HEK293 (cell line): ENCODE data around the gene TAGAP.

Experiments
- CTCF ChIA-PET: fragments of 350-600 bp; formaldehyde crosslinking; extraction: SDS; loops from one replicate; lab custom pipeline; 2021; ENCODE audit warnings: antibody characterized with exemption; lab: Yijun Ruan, JAX
- POLR2A ChIA-PET: fragments of 300-600 bp; formaldehyde crosslinking; extraction: SDS; loops from one replicate; lab custom pipeline; 2020; ENCODE audit warnings: antibody characterized with exemption, inconsistent platforms; lab: Yijun Ruan, JAX
- H3K27ac ChIP-seq: fragments of 200-500 bp; sonication (Bioruptor generic); 2 replicates; pipeline ENCODE4 v1.5.1; 2014; ENCODE audit warnings: low read depth, low read length, control low read depth, inconsistent platforms; ENCODE audit errors: extremely low read depth
- H3K36me3 ChIP-seq, 2 experiments: fragments of 200-500 bp in 1 of 2; sonication (Bioruptor generic) in 1 of 2; 1 replicate in 1 of 2; 2 replicates in 1 of 2; pipeline ENCODE4 v1.5.1; 2014 to 2017; ENCODE audit warnings: inconsistent platforms in 2 of 2, low read length in 2 of 2; ENCODE audit not compliant: control insufficient read depth in 2 of 2, insufficient read depth in 1 of 2
- H3K4me1 ChIP-seq: fragments of 200-500 bp; sonication (Bioruptor generic); 2 replicates; pipeline ENCODE4 v1.5.1; 2014; ENCODE audit warnings: mild to moderate bottlenecking, low read length, inconsistent platforms; ENCODE audit not compliant: control insufficient read depth, insufficient read depth
- H3K4me3 ChIP-seq: 2 replicates; pipeline ENCODE4 v1.5.1; 2011; ENCODE audit warnings: low read depth, mild to moderate bottlenecking, control low read depth, low read length, moderate library complexity
- H3K9me3 ChIP-seq: fragments of 200-500 bp; sonication (Bioruptor generic); 2 replicates; pipeline ENCODE4 v1.5.1; 2014; ENCODE audit warnings: low read depth, low read length, inconsistent platforms; ENCODE audit not compliant: control insufficient read depth, insufficient read depth
- ATF2 ChIP-seq: fragments of 450-650 bp; formaldehyde crosslinking; IDR thresholded peaks from 2 replicates; pipeline ENCODE4 v1.5.1; 2016; ENCODE audit warnings: missing biosample characterization, missing genetic modification characterization, low read depth
- FEZF1 ChIP-seq: fragments of 450-650 bp; formaldehyde crosslinking; IDR thresholded peaks from 2 replicates; pipeline ENCODE4 v1.5.1; 2016; ENCODE audit warnings: missing biosample characterization, missing genetic modification characterization
- KLF9 ChIP-seq: fragments of 450-650 bp; formaldehyde crosslinking; IDR thresholded peaks from 2 replicates; pipeline ENCODE4 v1.5.1; 2016; ENCODE audit warnings: missing biosample characterization, missing genetic modification characterization, low read depth
- MZF1 ChIP-seq: fragments of 450-650 bp; formaldehyde crosslinking; IDR thresholded peaks from 2 replicates; pipeline ENCODE4 v1.5.1; 2017; ENCODE audit warnings: missing biosample characterization, missing genetic modification characterization, borderline replicate concordance
- PRDM10 ChIP-seq: fragments of 450-650 bp; formaldehyde crosslinking; IDR thresholded peaks from 2 replicates; pipeline ENCODE4 v1.5.1; 2016; ENCODE audit warnings: missing biosample characterization, missing genetic modification characterization
- TSHZ1 ChIP-seq: fragments of 450-650 bp; formaldehyde crosslinking; IDR thresholded peaks from 2 replicates; pipeline ENCODE4 v1.5.1; 2016; ENCODE audit warnings: missing biosample characterization, missing genetic modification characterization, borderline replicate concordance
- ZFP41 ChIP-seq: fragments of 450-650 bp; formaldehyde crosslinking; IDR thresholded peaks from 2 replicates; pipeline ENCODE4 v1.5.1; 2016; ENCODE audit warnings: missing biosample characterization, missing genetic modification characterization, borderline replicate concordance
- ZNF112 ChIP-seq: fragments of 450-650 bp; formaldehyde crosslinking; IDR thresholded peaks from 2 replicates; pipeline ENCODE4 v1.5.0; 2017; ENCODE audit warnings: missing biosample characterization, missing genetic modification characterization
- ZNF223 ChIP-seq: fragments of 450-650 bp; formaldehyde crosslinking; IDR thresholded peaks from 2 replicates; pipeline ENCODE4 v1.5.1; 2016; ENCODE audit warnings: missing biosample characterization, missing genetic modification characterization
- ZNF366 ChIP-seq: fragments of 450-650 bp; formaldehyde crosslinking; conservative IDR thresholded peaks from 2 replicates; pipeline ENCODE4 v1.5.1; 2016; ENCODE audit warnings: missing biosample characterization, missing genetic modification characterization
- ZNF843 ChIP-seq: fragments of 450-650 bp; formaldehyde crosslinking; IDR thresholded peaks from 2 replicates; pipeline ENCODE4 v1.5.1; 2016; ENCODE audit warnings: missing biosample characterization, missing genetic modification characterization

The TAGAP gene

GRCh38 chr6:159043251-159043650, 1.5 kb downstream of the TAGAP start:
- Histone ChIP-seq H3K27ac (no peak overlapping the region), H3K9me3 (no peaks in the 10 kb centered on the region), H3K4me1 (no peaks in the 10 kb centered on the region), H3K4me3 (no peak overlapping the region), H3K36me3 (no peaks in the 10 kb centered on the region)
- no peak for TF ChIP-seq ZFP41 (tag by site-specific recombination)
- TF ChIP-seq ZNF223 (tag by site-specific recombination), result no peak
- TF ChIP-seq KLF9 (tag by site-specific recombination), result no peak
- TF ChIP-seq TSHZ1, result no peak
- TF ChIP-seq ATF2 (tag by site-specific recombination), result no peak
- no peak for TF ChIP-seq MZF1 (tag by site-specific recombination)
- CTCF ChIA-PET, result interaction anchor here (0.6 to 5.4 kb wide), 23 partner anchors 8 to 1845 kb away, joined by 3 to 68 read pairs (median 6); no protein-coding TSS in a partner anchor
- POLR2A ChIA-PET, result interaction anchor here (0.7 kb wide), 1 partner anchor 15 kb away, joined by 3 read pairs; no protein-coding TSS in a partner anchor

- no peaks in the 10 kb centered on the region for H3K4me1 ChIP-seq
- H3K27ac ChIP-seq, result no peak overlapping the region
- ChIA-PET CTCF (interaction anchor here (0.6 to 5.4 kb wide), 26 partner anchors 9 to 339 kb away, joined by 3 to 68 read pairs (median 7); no protein-coding TSS in a partner anchor), POLR2A (no interaction called here)
- no peak overlapping the region for H3K4me3 ChIP-seq
- TF ChIP-seq ZNF112 (tag by site-specific recombination) (no peak), PRDM10 (tag by site-specific recombination) (no peak), FEZF1 (tag by site-specific recombination) (no peak), ZNF843 (tag by site-specific recombination) (no peak), ZNF366 (tag by site-specific recombination) (peak; percentile 51; the same call in 1 of the 2 replicates)
- no peaks in the 10 kb centered on the region for H3K9me3 ChIP-seq
- no peaks in the 10 kb centered on the region for H3K36me3 ChIP-seq
Measured at GRCh38 chr6:159042826-159043181, 2.0 kb downstream of the TAGAP start.
